HG03565 (cell line): ENCODE measurements around the gene CCNJL.

Source experiments
- ATAC-seq: cut with Tn5 transposase; IDR thresholded peaks from one replicate; pipeline ENCODE4 v1.9.1; 2021; ENCODE audit warnings: mild to moderate bottlenecking, moderate library complexity; ENCODE audit not compliant: unreplicated experiment

CCNJL gene

GRCh38 chr5:160231783-160232342 lies 80.5 kb downstream of the CCNJL start:
- ATAC-seq: peak; percentile 37

DNA sequence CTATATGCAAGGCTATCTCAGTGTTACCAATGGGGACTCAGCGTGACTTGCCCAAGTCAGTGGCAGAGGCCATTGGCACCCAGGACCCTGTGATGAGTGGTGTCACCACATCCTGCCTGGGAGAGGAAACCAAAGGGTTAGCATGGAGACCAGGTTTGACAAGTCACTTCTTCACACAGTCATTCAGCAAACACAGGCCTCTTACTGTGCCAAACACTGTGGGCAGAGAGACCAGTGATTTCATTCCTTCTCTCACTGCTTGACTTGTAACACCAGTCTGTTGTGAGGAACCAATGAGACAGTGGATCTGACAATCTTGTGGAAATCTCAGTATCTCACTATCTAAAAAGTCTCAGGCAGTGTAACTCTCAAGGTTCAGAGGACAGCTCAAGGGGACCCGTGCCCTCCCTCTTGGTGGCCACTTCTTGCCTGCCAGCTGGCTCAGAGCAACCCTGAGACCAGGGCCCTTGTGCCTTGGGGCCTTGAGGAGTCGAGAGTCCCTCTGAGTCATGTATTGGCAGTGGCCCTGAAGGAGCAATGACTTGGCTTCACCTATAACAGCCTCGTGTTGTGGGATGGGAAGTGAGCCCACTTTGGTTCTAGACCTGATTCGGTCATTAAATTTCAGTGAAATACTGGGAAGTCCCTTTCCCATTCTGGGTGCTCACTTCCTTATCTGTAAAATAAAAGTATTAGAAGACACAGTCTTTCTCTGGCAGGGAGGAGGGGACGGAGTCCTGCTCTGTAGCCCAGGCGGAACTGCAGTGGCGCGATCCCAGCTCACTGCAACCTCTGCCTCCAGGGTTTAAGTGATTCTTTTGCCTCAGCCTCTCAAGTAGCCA lies 81.5 kb downstream of the CCNJL start:
- ATAC-seq: no peak

GRCh38 chr5:160229190-160229742 lies 83.1 kb downstream of the CCNJL start, which contains the start of gene FABP6:
FABP6 (plus strand) TSS chr5:160229506; CDS start chr5:160229558, 52 bp downstream.
- ATAC-seq: no peak

GRCh38 chr5:160227012-160227411 lies 85.4 kb downstream of the CCNJL start:
- no peak for ATAC-seq

GRCh38 chr5:160221082-160221481 lies 91.3 kb downstream of the CCNJL start:
- ATAC-seq: no peak

DNA sequence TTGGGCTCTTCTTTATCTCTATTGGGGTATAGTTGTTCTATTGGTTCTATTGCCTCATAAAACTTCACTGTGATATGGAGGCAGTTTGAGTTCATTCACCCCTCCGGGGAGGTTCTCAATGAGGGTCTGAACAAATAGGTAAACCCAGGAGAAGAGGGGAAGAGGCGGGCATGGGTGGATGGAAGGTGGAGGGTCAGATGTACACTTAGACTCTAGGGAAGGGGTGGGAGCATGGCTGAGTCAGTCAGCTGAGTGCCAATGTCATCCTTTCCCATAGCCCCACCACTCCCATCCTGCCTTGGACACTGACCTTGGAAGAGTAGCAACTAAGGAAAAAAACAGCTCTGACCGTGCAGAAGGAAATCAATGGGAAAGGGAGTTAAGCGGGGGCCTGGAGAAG lies 93.0 kb downstream of the CCNJL start:
- ATAC-seq: no peak

DNA sequence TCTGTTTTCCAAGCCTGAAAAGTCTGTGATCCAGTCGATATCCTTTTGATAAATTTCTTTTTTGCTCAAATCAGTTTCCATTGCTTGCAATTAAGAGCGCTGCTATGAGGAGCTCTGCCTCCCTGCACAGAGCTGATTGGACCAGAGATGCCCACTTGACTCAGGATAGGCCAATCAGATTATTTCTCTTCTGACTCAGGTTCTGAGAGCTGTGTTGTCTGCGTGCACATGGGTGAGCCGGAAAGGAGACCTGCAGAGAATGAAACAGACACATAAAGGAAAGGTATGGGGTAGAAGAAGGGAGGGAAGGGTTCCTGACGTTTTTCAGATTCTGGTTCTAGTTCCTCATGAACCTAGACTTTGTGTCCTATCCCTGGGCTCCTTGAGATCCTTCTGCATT lies 98.8 kb downstream of the CCNJL start:
- ATAC-seq: no peak

DNA sequence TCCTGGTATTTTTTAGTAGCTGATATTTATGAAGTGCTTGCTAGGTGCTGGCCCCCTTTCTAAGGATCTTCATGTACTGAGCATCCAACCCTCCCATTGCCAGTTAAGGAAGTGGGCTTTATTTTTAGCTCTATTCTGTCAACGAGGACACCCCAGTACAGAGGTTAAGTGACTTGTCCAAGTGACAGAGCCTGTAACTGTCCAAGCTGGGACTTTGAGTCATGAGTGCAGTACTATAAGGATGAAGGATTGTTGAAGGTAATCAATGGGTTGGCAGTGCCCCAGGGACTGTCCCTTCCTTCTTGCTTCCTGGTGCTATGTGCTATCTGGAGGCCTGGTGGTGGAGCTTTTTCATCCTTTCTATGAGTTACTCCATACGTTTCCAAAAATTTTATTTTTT lies 101.0 kb downstream of the CCNJL start:
- ATAC-seq: no peak

DNA sequence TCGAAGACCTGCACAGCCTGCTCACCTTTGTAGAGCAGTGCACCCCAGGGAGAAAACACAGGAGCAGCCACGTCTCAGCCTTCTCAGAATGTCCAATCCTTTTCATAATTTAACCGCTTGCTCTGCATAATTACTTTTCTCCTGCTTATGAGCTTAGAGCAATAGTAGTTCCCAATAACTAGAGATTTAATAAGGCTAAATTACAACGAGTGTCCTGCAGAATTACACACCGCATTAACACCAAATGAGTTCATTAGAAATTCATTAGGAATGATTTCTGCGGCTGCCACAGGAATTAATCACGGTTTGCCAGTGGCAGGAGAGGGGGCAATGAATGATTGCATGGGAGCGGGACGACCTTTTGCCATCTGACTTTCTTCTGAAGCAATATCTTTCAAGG lies 101.8 kb downstream of the CCNJL start:
- ATAC-seq: no peak

DNA sequence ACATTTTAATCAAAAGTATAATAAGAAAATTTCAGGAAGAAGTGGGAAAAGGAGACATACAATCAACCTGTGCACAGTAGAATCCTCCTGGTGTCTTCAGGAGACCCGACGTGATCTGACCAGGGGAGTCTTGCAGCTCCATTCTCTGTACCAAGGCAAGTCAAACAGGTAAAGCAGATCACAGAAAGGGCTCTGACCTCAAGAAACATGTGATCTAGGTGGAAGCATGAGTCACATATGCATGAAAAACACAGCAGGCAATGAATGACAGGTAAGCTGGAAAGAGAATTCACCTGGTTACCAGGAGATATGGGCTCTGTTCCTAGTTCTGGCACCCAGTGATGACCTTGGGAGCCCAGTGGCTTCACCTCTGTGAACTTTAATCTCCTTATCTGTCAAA lies 102.4 kb downstream of the CCNJL start:
- ATAC-seq: no peak

- no peak for ATAC-seq
These were observed 105.3 kb downstream of the CCNJL start for GRCh38 chr5:160207061-160207460.
